ENCODE data around the gene SECISBP2L. TPM values are rescaled to one million over a fixed set of nuclear protein-coding genes. Genes with fewer than 3 reads are reported as not detected.

Gene SECISBP2L
- total RNA-seq, 1 donor from 2014 or later: 20.4 TPM

GRCh38 chr15:49038382-49038781 is 7.9 kb downstream of the SECISBP2L start:
- Histone ChIP-seq H3K9me3 (ENCODE audit: control insufficient read depth in 3 of 3, low read length in 3 of 3) (no peaks in the 10 kb centered on the region), H3K4me1 (ENCODE audit: control insufficient read depth in 3 of 3, insufficient read depth in 3 of 3, low read length in 3 of 3) (peaks cover 2 to 7% (median 4%) of the 10 kb centered on the region in 3 donors), H3K27ac (ENCODE audit: low read depth, low read length) (no peak overlapping the region), H3K4me3 (ENCODE audit: low read length in 3 of 3) (no peak overlapping the region), H3K27me3 (ENCODE audit: control insufficient read depth in 3 of 3, insufficient read depth in 3 of 3, low read length in 3 of 3) (no peaks in the 10 kb centered on the region), H3K36me3 (ENCODE audit: control insufficient read depth in 3 of 3, insufficient read depth in 3 of 3, low read length in 3 of 3) (peaks cover 4 to 17% (median 4%) of the 10 kb centered on the region in 3 donors), H3K9ac (ENCODE audit: low read depth in 1 of 3, low read length in 3 of 3) (peak overlapping the region in 1 of 3 donors; percentile 10)

DNA sequence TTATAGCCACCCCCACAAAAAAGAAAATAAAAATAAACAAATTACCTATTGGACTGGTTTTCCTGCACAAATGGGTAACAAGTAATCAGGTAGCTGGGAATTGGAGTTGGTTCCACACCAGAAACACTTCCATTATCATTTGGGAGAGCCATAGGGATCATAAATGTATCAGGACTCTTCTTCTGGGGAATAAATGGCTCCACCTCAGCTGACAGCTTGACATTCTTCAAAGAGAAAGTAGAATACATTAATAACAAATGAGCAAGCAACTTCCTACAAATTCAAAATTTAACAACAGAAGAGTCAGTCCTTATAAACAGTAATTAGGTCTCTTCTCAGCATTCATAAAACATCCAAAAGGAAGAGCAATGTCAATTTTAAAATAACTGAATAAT is 8.7 kb downstream of the SECISBP2L start:
- no peak overlapping the region for H3K9ac ChIP-seq (ENCODE audit: low read depth in 1 of 3, low read length in 3 of 3)
- H3K4me1 ChIP-seq (ENCODE audit: control insufficient read depth in 3 of 3, insufficient read depth in 3 of 3, low read length in 3 of 3): peaks cover 2 to 7% (median 4%) of the 10 kb centered on the region in 3 donors
- H3K27me3 ChIP-seq (ENCODE audit: control insufficient read depth in 3 of 3, insufficient read depth in 3 of 3, low read length in 3 of 3): no peaks in the 10 kb centered on the region
- peaks cover 4 to 20% (median 7%) of the 10 kb centered on the region in 3 donors for H3K36me3 ChIP-seq (ENCODE audit: control insufficient read depth in 3 of 3, insufficient read depth in 3 of 3, low read length in 3 of 3)
- no peak overlapping the region for H3K4me3 ChIP-seq (ENCODE audit: low read length in 3 of 3)
- H3K9me3 ChIP-seq (ENCODE audit: control insufficient read depth in 3 of 3, low read length in 3 of 3): no peaks in the 10 kb centered on the region
- H3K27ac ChIP-seq (ENCODE audit: low read depth, low read length): no peak overlapping the region

- Histone ChIP-seq H3K36me3 (ENCODE audit: control insufficient read depth in 3 of 3, insufficient read depth in 3 of 3, low read length in 3 of 3) (peaks cover 4 to 21% (median 7%) of the 10 kb centered on the region in 3 donors), H3K4me1 (ENCODE audit: control insufficient read depth in 3 of 3, insufficient read depth in 3 of 3, low read length in 3 of 3) (peaks cover 2 to 7% (median 4%) of the 10 kb centered on the region in 3 donors), H3K9ac (ENCODE audit: low read depth in 1 of 3, low read length in 3 of 3) (no peak overlapping the region), H3K9me3 (ENCODE audit: control insufficient read depth in 3 of 3, low read length in 3 of 3) (no peaks in the 10 kb centered on the region), H3K27me3 (ENCODE audit: control insufficient read depth in 3 of 3, insufficient read depth in 3 of 3, low read length in 3 of 3) (no peaks in the 10 kb centered on the region), H3K27ac (ENCODE audit: low read depth, low read length) (no peak overlapping the region), H3K4me3 (ENCODE audit: low read length in 3 of 3) (no peak overlapping the region)
Measured at GRCh38 chr15:49036650-49037545, 9.3 kb downstream of the SECISBP2L start.

DNA sequence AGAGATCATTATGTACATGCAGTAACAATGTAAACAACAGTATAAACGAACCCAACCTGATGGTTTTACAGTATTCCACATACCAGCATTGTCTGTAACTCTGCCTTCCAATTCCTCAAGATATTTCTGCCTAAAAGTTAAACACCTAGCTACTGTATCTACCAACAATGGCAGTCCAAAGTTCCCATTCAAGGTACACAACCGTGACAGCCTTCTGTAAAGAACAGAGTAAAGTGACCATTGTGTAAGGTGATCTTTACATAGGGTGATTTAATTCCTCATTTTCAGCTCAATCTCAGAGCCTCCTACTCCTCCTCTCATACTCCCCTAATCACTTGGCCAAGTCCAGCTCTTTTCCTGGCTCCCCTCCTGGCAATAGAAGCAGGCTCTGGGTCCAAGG is 10.4 kb downstream of the SECISBP2L start:
- Histone ChIP-seq H3K27ac (ENCODE audit: low read depth, low read length) (no peak overlapping the region), H3K9ac (ENCODE audit: low read depth in 1 of 3, low read length in 3 of 3) (no peak overlapping the region), H3K4me3 (ENCODE audit: low read length in 3 of 3) (no peak overlapping the region), H3K4me1 (ENCODE audit: control insufficient read depth in 3 of 3, insufficient read depth in 3 of 3, low read length in 3 of 3) (peaks cover 0 to 7% (median 4%) of the 10 kb centered on the region in 3 donors), H3K36me3 (ENCODE audit: control insufficient read depth in 3 of 3, insufficient read depth in 3 of 3, low read length in 3 of 3) (peaks cover 4 to 26% (median 7%) of the 10 kb centered on the region in 3 donors), H3K9me3 (ENCODE audit: control insufficient read depth in 3 of 3, low read length in 3 of 3) (no peaks in the 10 kb centered on the region), H3K27me3 (ENCODE audit: control insufficient read depth in 3 of 3, insufficient read depth in 3 of 3, low read length in 3 of 3) (no peaks in the 10 kb centered on the region)

- H3K27me3 ChIP-seq (ENCODE audit: control insufficient read depth in 3 of 3, insufficient read depth in 3 of 3, low read length in 3 of 3): no peaks in the 10 kb centered on the region
- no peak overlapping the region for H3K4me3 ChIP-seq (ENCODE audit: low read length in 3 of 3)
- H3K36me3 ChIP-seq (ENCODE audit: control insufficient read depth in 3 of 3, insufficient read depth in 3 of 3, low read length in 3 of 3): peaks cover 10 to 43% (median 13%) of the 10 kb centered on the region in 3 donors
- peaks cover 0 to 4% (median 2%) of the 10 kb centered on the region in 3 donors for H3K4me1 ChIP-seq (ENCODE audit: control insufficient read depth in 3 of 3, insufficient read depth in 3 of 3, low read length in 3 of 3)
- no peak overlapping the region for H3K27ac ChIP-seq (ENCODE audit: low read depth, low read length)
- H3K9ac ChIP-seq (ENCODE audit: low read depth in 1 of 3, low read length in 3 of 3): no peak overlapping the region
- H3K9me3 ChIP-seq (ENCODE audit: control insufficient read depth in 3 of 3, low read length in 3 of 3): no peaks in the 10 kb centered on the region
Measured at GRCh38 chr15:49032601-49033145, 13.6 kb downstream of the SECISBP2L start.

DNA sequence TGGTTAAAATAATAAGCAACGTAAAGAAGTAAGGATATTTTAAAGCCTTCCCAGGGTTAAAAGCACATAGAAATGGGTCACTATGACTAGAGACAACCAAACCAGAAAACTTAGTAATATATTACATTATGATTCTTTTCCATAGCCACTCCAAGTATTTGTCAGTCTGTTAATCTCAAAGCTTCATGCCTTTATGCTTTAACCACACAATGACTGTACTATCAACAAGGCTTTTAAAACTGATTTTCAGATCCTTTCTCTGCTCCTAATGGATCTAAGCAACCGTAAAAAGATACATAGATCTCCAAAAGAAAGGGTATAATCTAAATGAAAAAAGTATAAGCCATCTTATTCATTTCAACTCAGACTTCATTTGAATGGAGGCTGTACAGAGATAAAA is 14.4 kb downstream of the SECISBP2L start:
- H3K4me1 ChIP-seq (ENCODE audit: control insufficient read depth in 3 of 3, insufficient read depth in 3 of 3, low read length in 3 of 3): peaks cover 0 to 3% (median 0%) of the 10 kb centered on the region in 3 donors
- H3K27ac ChIP-seq (ENCODE audit: low read depth, low read length): no peak overlapping the region
- H3K4me3 ChIP-seq (ENCODE audit: low read length in 3 of 3): no peak overlapping the region
- H3K36me3 ChIP-seq (ENCODE audit: control insufficient read depth in 3 of 3, insufficient read depth in 3 of 3, low read length in 3 of 3): peaks cover 11 to 48% (median 13%) of the 10 kb centered on the region in 3 donors
- H3K9ac ChIP-seq (ENCODE audit: low read depth in 1 of 3, low read length in 3 of 3): no peak overlapping the region
- H3K27me3 ChIP-seq (ENCODE audit: control insufficient read depth in 3 of 3, insufficient read depth in 3 of 3, low read length in 3 of 3): no peaks in the 10 kb centered on the region
- H3K9me3 ChIP-seq (ENCODE audit: control insufficient read depth in 3 of 3, low read length in 3 of 3): no peaks in the 10 kb centered on the region

DNA sequence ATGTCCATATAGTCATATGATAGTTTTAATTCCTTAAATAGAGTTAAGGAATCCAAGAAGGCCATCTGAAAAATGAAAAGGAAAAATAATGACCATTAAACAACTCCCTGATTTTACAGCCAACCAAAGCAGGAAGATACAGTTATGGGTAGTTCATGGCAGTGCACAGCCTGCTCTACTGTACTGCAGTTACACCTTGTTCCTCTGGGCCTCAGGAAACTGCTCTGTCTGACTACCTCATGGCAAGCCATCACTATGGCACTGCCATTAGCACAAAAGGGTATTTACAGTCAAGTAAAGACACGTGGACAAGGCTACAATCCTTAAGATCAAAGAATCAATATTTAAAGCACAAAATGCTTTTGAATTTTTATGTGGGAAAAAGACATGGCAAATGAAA is 19.5 kb downstream of the SECISBP2L start:
- Histone ChIP-seq H3K9ac (ENCODE audit: low read depth in 1 of 3, low read length in 3 of 3) (no peak overlapping the region), H3K27ac (ENCODE audit: low read depth, low read length) (no peak overlapping the region), H3K4me1 (ENCODE audit: control insufficient read depth in 3 of 3, insufficient read depth in 3 of 3, low read length in 3 of 3) (no peaks in the 10 kb centered on the region), H3K36me3 (ENCODE audit: control insufficient read depth in 3 of 3, insufficient read depth in 3 of 3, low read length in 3 of 3) (peaks cover 8 to 32% (median 11%) of the 10 kb centered on the region in 3 donors), H3K27me3 (ENCODE audit: control insufficient read depth in 3 of 3, insufficient read depth in 3 of 3, low read length in 3 of 3) (no peaks in the 10 kb centered on the region), H3K9me3 (ENCODE audit: control insufficient read depth in 3 of 3, low read length in 3 of 3) (no peaks in the 10 kb centered on the region), H3K4me3 (ENCODE audit: low read length in 3 of 3) (no peak overlapping the region)

GRCh38 chr15:49024840-49025239 is 21.4 kb downstream of the SECISBP2L start:
- Histone ChIP-seq H3K4me3 (ENCODE audit: low read length in 3 of 3) (no peak overlapping the region), H3K36me3 (ENCODE audit: control insufficient read depth in 3 of 3, insufficient read depth in 3 of 3, low read length in 3 of 3) (peaks cover 8 to 41% (median 16%) of the 10 kb centered on the region in 3 donors), H3K27me3 (ENCODE audit: control insufficient read depth in 3 of 3, insufficient read depth in 3 of 3, low read length in 3 of 3) (no peaks in the 10 kb centered on the region), H3K9me3 (ENCODE audit: control insufficient read depth in 3 of 3, low read length in 3 of 3) (no peaks in the 10 kb centered on the region), H3K9ac (ENCODE audit: low read depth in 1 of 3, low read length in 3 of 3) (no peak overlapping the region), H3K27ac (ENCODE audit: low read depth, low read length) (no peak overlapping the region), H3K4me1 (ENCODE audit: control insufficient read depth in 3 of 3, insufficient read depth in 3 of 3, low read length in 3 of 3) (no peaks in the 10 kb centered on the region)

DNA sequence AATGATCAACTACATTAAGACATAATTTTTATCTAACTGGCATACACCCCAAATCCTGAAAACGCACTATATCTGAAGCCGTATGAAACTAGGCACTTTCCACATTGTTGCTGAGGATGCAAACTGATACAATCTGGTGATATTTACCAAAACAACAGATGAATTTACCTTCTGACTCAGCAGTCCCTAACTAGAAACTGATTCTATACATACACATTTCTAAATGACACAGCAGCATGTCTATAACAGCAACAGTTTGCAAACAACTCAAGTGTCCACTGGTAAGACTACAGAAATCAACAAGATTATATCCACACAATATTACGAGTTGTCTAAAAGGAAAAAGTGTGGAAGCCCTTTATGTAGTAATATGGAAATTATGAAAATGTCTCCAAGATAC is 22.9 kb downstream of the SECISBP2L start:
- Histone ChIP-seq H3K27me3 (ENCODE audit: control insufficient read depth in 3 of 3, insufficient read depth in 3 of 3, low read length in 3 of 3) (no peaks in the 10 kb centered on the region), H3K4me3 (ENCODE audit: low read length in 3 of 3) (no peak overlapping the region), H3K36me3 (ENCODE audit: control insufficient read depth in 3 of 3, insufficient read depth in 3 of 3, low read length in 3 of 3) (peaks cover 7 to 32% (median 11%) of the 10 kb centered on the region in 3 donors), H3K27ac (ENCODE audit: low read depth, low read length) (no peak overlapping the region), H3K4me1 (ENCODE audit: control insufficient read depth in 3 of 3, insufficient read depth in 3 of 3, low read length in 3 of 3) (no peaks in the 10 kb centered on the region), H3K9me3 (ENCODE audit: control insufficient read depth in 3 of 3, low read length in 3 of 3) (no peaks in the 10 kb centered on the region), H3K9ac (ENCODE audit: low read depth in 1 of 3, low read length in 3 of 3) (no peak overlapping the region)

DNA sequence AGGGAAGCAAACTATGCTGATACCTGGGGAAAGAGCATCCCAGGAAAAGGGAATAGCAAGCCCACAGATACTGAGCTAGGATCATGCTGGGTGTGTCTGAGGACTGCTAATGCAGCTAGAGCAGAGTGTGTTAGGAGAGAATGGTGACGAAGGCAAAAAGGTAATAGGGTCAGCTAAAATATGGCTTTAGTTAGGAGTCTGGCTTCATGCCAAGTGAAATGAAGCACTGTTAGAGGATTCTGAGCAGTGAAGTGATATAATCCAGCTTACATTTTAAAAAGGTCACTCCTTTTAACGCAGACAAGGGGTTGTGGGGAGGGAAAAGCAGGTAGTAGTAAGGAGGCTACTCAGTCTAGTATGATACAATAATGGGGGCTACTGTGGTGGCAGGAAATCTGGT is 30.4 kb downstream of the SECISBP2L start:
- Histone ChIP-seq H3K36me3 (ENCODE audit: control insufficient read depth in 3 of 3, insufficient read depth in 3 of 3, low read length in 3 of 3) (peaks cover 5 to 38% (median 37%) of the 10 kb centered on the region in 3 donors), H3K4me1 (ENCODE audit: control insufficient read depth in 3 of 3, insufficient read depth in 3 of 3, low read length in 3 of 3) (no peaks in the 10 kb centered on the region), H3K27me3 (ENCODE audit: control insufficient read depth in 3 of 3, insufficient read depth in 3 of 3, low read length in 3 of 3) (no peaks in the 10 kb centered on the region), H3K4me3 (ENCODE audit: low read length in 3 of 3) (no peak overlapping the region), H3K27ac (ENCODE audit: low read depth, low read length) (no peak overlapping the region), H3K9me3 (ENCODE audit: control insufficient read depth in 3 of 3, low read length in 3 of 3) (no peaks in the 10 kb centered on the region), H3K9ac (ENCODE audit: low read depth in 1 of 3, low read length in 3 of 3) (no peak overlapping the region)
